HUES48 (cell line): Measurements from ENCODE around the gene FHAD1.

Experiments used
- H3K27ac ChIP-seq: one replicate; pipeline ENCODE4 v1.7.0; 2013; ENCODE audit warnings: low read depth, low read length, inconsistent platforms
- H3K27me3 ChIP-seq: 2 replicates; pipeline ENCODE4 v1.6.1; 2013; ENCODE audit warnings: mild to moderate bottlenecking, low read length; ENCODE audit not compliant: control insufficient read depth, insufficient read depth
- H3K36me3 ChIP-seq: 2 replicates; pipeline ENCODE4 v1.6.1; 2013; ENCODE audit warnings: low read length; ENCODE audit not compliant: control insufficient read depth, insufficient read depth
- H3K4me1 ChIP-seq: 2 replicates; pipeline ENCODE4 v1.6.1; 2013; ENCODE audit warnings: mild to moderate bottlenecking, low read length; ENCODE audit not compliant: control insufficient read depth, insufficient read depth
- H3K4me3 ChIP-seq: 2 replicates; pipeline ENCODE4 v1.5.1; 2013; ENCODE audit warnings: mild to moderate bottlenecking, low read depth, low read length
- H3K9ac ChIP-seq: 2 replicates; pipeline ENCODE4 v1.6.1; 2013; ENCODE audit warnings: mild to moderate bottlenecking, low read depth, low read length, moderate library complexity
- H3K9me3 ChIP-seq: 2 replicates; pipeline ENCODE4 v1.6.1; 2013; ENCODE audit warnings: low read length; ENCODE audit not compliant: control insufficient read depth, insufficient read depth

Gene FHAD1

GRCh38 chr1:15279576-15280230 is 32.7 kb downstream of the FHAD1 start:
- no peaks in the 10 kb centered on the region for H3K36me3 ChIP-seq
- no peak overlapping the region for H3K27ac ChIP-seq
- H3K9ac ChIP-seq = no peak overlapping the region
- no peaks in the 10 kb centered on the region for H3K4me1 ChIP-seq
- H3K4me3 ChIP-seq = no peak overlapping the region
- H3K27me3 ChIP-seq = no peaks in the 10 kb centered on the region
- no peaks in the 10 kb centered on the region for H3K9me3 ChIP-seq

GRCh38 chr1:15280416-15280815 is 33.4 kb downstream of the FHAD1 start:
- Histone ChIP-seq H3K9me3 (no peaks in the 10 kb centered on the region), H3K4me1 (no peaks in the 10 kb centered on the region), H3K36me3 (no peaks in the 10 kb centered on the region), H3K9ac (no peak overlapping the region), H3K27ac (no peak overlapping the region), H3K4me3 (no peak overlapping the region), H3K27me3 (no peaks in the 10 kb centered on the region)

- Histone ChIP-seq H3K4me3 (no peak overlapping the region), H3K27ac (no peak overlapping the region), H3K9me3 (no peaks in the 10 kb centered on the region), H3K9ac (no peak overlapping the region), H3K4me1 (no peaks in the 10 kb centered on the region), H3K27me3 (no peaks in the 10 kb centered on the region), H3K36me3 (no peaks in the 10 kb centered on the region)
Observed at GRCh38 chr1:15282038-15282437, 35.0 kb downstream of the FHAD1 start.

GRCh38 chr1:15282810-15283474 is 35.9 kb downstream of the FHAD1 start:
- Histone ChIP-seq H3K27me3 (no peaks in the 10 kb centered on the region; the same call in 1 of the 2 replicates), H3K27ac (no peak overlapping the region), H3K4me3 (no peak overlapping the region), H3K4me1 (no peaks in the 10 kb centered on the region), H3K9ac (no peak overlapping the region), H3K36me3 (no peaks in the 10 kb centered on the region), H3K9me3 (no peaks in the 10 kb centered on the region)

- Histone ChIP-seq H3K9me3 (no peaks in the 10 kb centered on the region), H3K27me3 (no peaks in the 10 kb centered on the region; the same call in 1 of the 2 replicates), H3K27ac (no peak overlapping the region), H3K4me3 (no peak overlapping the region), H3K9ac (no peak overlapping the region), H3K4me1 (no peaks in the 10 kb centered on the region), H3K36me3 (no peaks in the 10 kb centered on the region)
Observed at GRCh38 chr1:15283526-15283925, 36.5 kb downstream of the FHAD1 start.

DNA sequence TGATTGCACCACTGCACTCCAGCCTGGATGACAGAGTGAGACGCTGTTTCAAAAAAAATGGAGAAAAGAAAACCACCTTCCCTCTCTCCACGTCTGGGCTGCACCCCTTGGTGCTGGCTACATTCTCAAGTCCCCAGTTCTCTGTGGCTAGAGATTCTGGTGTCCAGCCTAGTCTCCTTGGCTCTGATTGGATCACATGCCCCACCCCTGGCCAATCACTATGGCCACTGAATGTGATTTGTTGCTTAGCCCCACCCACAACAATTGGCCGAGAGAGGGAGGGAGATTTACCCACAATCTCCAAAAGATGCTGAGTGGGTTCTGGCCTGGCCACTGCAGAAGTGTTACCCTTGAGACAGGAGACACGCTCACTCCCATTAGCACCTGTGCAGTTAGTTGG is 39.4 kb downstream of the FHAD1 start:
- Histone ChIP-seq H3K36me3 (no peaks in the 10 kb centered on the region), H3K9ac (no peak overlapping the region), H3K27ac (no peak overlapping the region), H3K27me3 (no peaks in the 10 kb centered on the region; the same call in 1 of the 2 replicates), H3K4me1 (no peaks in the 10 kb centered on the region), H3K4me3 (no peak overlapping the region), H3K9me3 (no peaks in the 10 kb centered on the region)

DNA sequence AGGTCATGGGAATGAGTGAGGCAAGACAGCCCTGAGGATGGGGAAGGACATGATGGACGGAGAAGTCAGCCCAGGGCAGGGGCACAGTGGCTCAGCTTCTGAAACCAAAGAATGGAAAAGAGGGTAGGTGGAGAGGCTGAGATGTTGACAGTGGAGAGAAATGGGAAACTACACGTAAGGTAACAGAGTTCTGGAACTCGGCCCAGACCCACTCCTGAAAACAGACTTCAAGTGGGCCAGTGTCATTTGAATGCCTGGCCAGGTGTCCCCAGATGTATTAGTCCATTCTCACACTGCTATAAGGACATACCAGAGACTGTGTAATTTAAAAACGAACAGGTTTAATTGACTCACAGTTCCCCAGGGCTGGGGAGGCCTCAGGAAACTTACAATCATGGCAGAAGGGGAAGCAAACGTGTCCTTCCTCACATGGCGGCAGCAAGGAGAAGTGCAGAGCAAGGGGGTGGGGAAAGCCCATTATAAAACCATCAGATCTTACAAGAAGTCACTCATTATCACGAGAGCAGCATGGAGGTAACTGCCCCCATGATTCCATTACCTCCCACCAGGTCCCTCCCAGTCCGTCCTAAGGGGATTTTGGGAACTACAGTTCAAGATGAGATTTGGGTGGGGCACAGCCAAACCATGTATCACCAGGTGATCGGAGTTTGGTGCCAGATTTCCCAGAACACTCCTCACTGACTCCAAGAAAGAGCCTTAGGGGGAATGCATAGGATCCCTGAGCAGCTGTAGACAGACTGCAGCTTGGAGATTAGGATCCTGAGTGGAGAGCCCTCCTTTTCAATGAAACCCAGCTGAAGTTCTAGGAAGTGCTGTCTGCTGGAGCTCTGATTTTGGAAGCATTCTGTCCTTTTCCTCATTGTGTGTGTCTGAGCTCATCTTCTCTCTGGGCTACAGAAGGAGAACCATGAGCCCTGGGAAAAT is 40.3 kb downstream of the FHAD1 start:
- H3K27ac ChIP-seq = no peak overlapping the region
- no peaks in the 10 kb centered on the region for H3K36me3 ChIP-seq
- H3K27me3 ChIP-seq = no peaks in the 10 kb centered on the region; the same call in 1 of the 2 replicates
- no peaks in the 10 kb centered on the region for H3K4me1 ChIP-seq
- no peaks in the 10 kb centered on the region for H3K9me3 ChIP-seq
- no peak overlapping the region for H3K4me3 ChIP-seq
- no peak overlapping the region for H3K9ac ChIP-seq

GRCh38 chr1:15288173-15288926 is 41.3 kb downstream of the FHAD1 start:
- Histone ChIP-seq H3K9ac (no peak overlapping the region), H3K27me3 (no peaks in the 10 kb centered on the region; the same call in 1 of the 2 replicates), H3K4me3 (no peak overlapping the region), H3K4me1 (no peaks in the 10 kb centered on the region), H3K9me3 (no peaks in the 10 kb centered on the region), H3K36me3 (no peaks in the 10 kb centered on the region), H3K27ac (no peak overlapping the region)

DNA sequence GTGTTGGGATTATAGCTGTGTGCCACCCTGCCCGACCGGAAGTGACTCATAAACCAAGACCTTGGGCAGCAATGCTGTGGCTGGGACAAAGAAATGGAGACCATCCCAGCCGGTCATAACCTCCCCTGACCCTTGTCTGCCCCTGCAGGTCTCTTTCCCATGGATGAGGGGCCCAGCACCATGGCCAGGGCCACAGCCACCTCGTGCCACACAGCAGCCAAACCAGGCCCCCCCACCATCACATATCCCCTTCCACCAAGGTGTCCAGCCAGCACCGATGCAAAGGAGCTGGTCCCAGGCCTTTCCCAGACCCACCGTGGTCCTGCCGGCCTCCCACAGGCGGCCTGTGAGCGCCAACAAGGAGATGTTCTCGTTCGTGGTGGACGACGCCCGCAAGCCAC is 42.2 kb downstream of the FHAD1 start:
- Histone ChIP-seq H3K36me3 (no peaks in the 10 kb centered on the region), H3K9ac (no peak overlapping the region), H3K9me3 (no peaks in the 10 kb centered on the region), H3K4me3 (no peak overlapping the region), H3K27me3 (no peaks in the 10 kb centered on the region; the same call in 1 of the 2 replicates), H3K27ac (no peak overlapping the region), H3K4me1 (no peaks in the 10 kb centered on the region)

GRCh38 chr1:15290382-15290781 is 43.4 kb downstream of the FHAD1 start:
- Histone ChIP-seq H3K9me3 (no peaks in the 10 kb centered on the region), H3K4me1 (no peaks in the 10 kb centered on the region), H3K27me3 (no peaks in the 10 kb centered on the region; the same call in 1 of the 2 replicates), H3K27ac (no peak overlapping the region), H3K36me3 (no peaks in the 10 kb centered on the region), H3K4me3 (no peak overlapping the region), H3K9ac (no peak overlapping the region)
